ENCODE data around the gene EHF.

Gene EHF

GRCh38 chr11:34649597-34649996 is 28.7 kb downstream of the EHF start:
- Histone ChIP-seq H3K27ac (no peak overlapping the region), H3K36me3 (no peaks in the 10 kb centered on the region), H3K4me3 (ENCODE audit: low read depth in 1 of 2, low read length in 1 of 2) (no peak overlapping the region), H3K27me3 (peaks cover 22% of the 10 kb centered on the region), H3K9me3 (no peaks in the 10 kb centered on the region), H3K4me1 (ENCODE audit: control insufficient read depth in 1 of 2, insufficient read depth in 1 of 2, low read depth in 1 of 2, low read length in 1 of 2) (peaks cover 3 to 15% of the 10 kb centered on the region in 2 experiments)
- no peak for TF ChIP-seq CTCF (IDR thresholded peaks at IDR 0.05)

GRCh38 chr11:34650528-34650927 is 29.6 kb downstream of the EHF start:
- no peak overlapping the region for H3K27ac ChIP-seq
- no peak for TF ChIP-seq CTCF (IDR thresholded peaks at IDR 0.05)
- no peaks in the 10 kb centered on the region for H3K9me3 ChIP-seq
- peaks cover 7 to 21% of the 10 kb centered on the region in 2 experiments for H3K4me1 ChIP-seq (ENCODE audit: control insufficient read depth in 1 of 2, insufficient read depth in 1 of 2, low read depth in 1 of 2, low read length in 1 of 2)
- H3K4me3 ChIP-seq (ENCODE audit: low read depth in 1 of 2, low read length in 1 of 2) = no peak overlapping the region
- no peaks in the 10 kb centered on the region for H3K36me3 ChIP-seq
- peaks cover 22% of the 10 kb centered on the region for H3K27me3 ChIP-seq

- Histone ChIP-seq H3K36me3 (no peaks in the 10 kb centered on the region), H3K4me1 (ENCODE audit: control insufficient read depth in 1 of 2, insufficient read depth in 1 of 2, low read depth in 1 of 2, low read length in 1 of 2) (peaks cover 7 to 21% of the 10 kb centered on the region in 2 experiments), H3K27me3 (peaks cover 22% of the 10 kb centered on the region), H3K27ac (no peak overlapping the region), H3K4me3 (ENCODE audit: low read depth in 1 of 2, low read length in 1 of 2) (no peak overlapping the region), H3K9me3 (no peaks in the 10 kb centered on the region)
- TF ChIP-seq CTCF (IDR thresholded peaks at IDR 0.05) = no peak
These were observed 30.7 kb downstream of the EHF start for GRCh38 chr11:34651551-34651950.

GRCh38 chr11:34652191-34652973 is 31.5 kb downstream of the EHF start:
- no peak overlapping the region for H3K27ac ChIP-seq

GRCh38 chr11:34653031-34653430 is 32.1 kb downstream of the EHF start:
- no peaks in the 10 kb centered on the region for H3K36me3 ChIP-seq
- no peak overlapping the region for H3K27ac ChIP-seq

More at GRCh38 chr11:34652191-34652973, 31.5 kb downstream of the EHF start:
- H3K27me3 ChIP-seq = peaks cover 22% of the 10 kb centered on the region
- peaks cover 7 to 21% of the 10 kb centered on the region in 2 experiments for H3K4me1 ChIP-seq (ENCODE audit: control insufficient read depth in 1 of 2, insufficient read depth in 1 of 2, low read depth in 1 of 2, low read length in 1 of 2)
- H3K4me3 ChIP-seq (ENCODE audit: low read depth in 1 of 2, low read length in 1 of 2) = no peak overlapping the region
- no peaks in the 10 kb centered on the region for H3K36me3 ChIP-seq
- no peak for TF ChIP-seq CTCF (IDR thresholded peaks at IDR 0.05)
- no peaks in the 10 kb centered on the region for H3K9me3 ChIP-seq

More at GRCh38 chr11:34653031-34653430, 32.1 kb downstream of the EHF start:
- Histone ChIP-seq H3K9me3 (no peaks in the 10 kb centered on the region), H3K27me3 (peaks cover 22% of the 10 kb centered on the region), H3K4me1 (ENCODE audit: control insufficient read depth in 1 of 2, insufficient read depth in 1 of 2, low read depth in 1 of 2, low read length in 1 of 2) (peaks cover 7 to 21% of the 10 kb centered on the region in 2 experiments), H3K4me3 (ENCODE audit: low read depth in 1 of 2, low read length in 1 of 2) (no peak overlapping the region)
- TF ChIP-seq CTCF (IDR thresholded peaks at IDR 0.05) = no peak

All from neutrophil (primary cell).